Measurements from ENCODE around the gene NUP93.

The NUP93 gene

DNA sequence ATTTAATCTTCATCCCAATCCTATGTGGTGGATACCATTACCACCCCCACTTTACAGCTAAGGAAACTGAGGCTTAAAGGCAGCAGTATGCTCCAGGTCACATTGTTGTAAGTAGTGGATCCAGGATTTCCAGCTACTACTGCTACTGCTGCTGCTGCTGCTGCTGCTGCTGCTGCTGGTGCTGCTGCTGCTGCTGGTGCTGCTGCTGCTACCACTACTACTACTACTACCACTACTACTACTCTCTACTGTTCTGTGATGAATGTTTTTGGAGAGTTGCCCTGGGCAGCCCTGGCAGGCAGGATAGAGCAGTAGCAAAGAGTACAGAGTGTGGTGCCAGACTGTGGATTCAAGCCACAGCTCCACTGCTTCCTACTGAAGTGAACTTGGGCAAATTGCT lies 85.8 kb downstream of the NUP93 start:
- no peak for DNase-seq (ENCODE audit: low read depth in 2 of 2)

DNA sequence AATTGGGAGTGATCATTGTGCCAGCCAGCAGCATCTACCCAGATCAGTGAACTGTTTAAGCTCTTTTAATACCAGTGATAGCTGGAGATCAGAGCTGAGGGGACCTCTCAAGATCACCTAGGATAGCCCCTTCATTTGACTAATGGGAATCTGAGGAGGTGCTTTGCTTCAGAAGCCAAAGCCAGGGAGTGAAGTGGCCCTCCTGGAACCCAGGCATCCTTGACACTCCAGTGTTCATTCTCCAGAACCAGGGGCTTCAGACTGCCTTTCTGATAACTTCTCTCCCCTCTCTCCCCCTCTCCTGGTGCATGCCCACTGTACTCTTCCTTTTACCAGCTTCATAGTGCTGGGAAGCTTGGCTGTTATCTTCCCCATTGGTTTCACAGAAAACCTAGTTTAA lies 87.1 kb downstream of the NUP93 start:
- no peak for DNase-seq (ENCODE audit: low read depth in 2 of 2)

- no peak for DNase-seq (ENCODE audit: low read depth in 2 of 2)
Observed at GRCh38 chr16:56817938-56818337, 88.0 kb downstream of the NUP93 start.

- no peak for DNase-seq (ENCODE audit: low read depth in 2 of 2)
Observed at GRCh38 chr16:56823081-56823733, 93.3 kb downstream of the NUP93 start.

- no peak for DNase-seq (ENCODE audit: low read depth in 2 of 2)
Observed at GRCh38 chr16:56824331-56824730, 94.4 kb downstream of the NUP93 start.

DNA sequence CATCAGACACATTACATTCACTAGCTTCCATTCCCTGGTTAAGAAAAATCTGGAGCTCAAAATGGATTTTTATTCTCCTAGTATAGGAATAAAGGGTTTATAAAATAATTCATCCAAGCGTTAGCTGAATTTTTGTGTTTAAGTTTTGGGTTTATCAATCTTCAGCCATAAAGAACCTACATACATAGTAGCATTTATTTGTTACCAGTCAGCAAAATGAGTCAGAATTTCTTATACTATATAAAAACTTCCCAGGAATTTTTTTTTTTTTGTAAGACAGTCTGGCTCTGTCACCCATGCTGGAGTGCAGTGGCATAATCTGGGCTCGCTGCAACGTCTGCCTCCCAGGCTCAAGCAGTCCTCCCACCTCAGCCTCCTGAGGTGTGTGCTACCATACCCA lies 94.9 kb downstream of the NUP93 start:
- DNase-seq (ENCODE audit: low read depth in 2 of 2): no peak

DNA sequence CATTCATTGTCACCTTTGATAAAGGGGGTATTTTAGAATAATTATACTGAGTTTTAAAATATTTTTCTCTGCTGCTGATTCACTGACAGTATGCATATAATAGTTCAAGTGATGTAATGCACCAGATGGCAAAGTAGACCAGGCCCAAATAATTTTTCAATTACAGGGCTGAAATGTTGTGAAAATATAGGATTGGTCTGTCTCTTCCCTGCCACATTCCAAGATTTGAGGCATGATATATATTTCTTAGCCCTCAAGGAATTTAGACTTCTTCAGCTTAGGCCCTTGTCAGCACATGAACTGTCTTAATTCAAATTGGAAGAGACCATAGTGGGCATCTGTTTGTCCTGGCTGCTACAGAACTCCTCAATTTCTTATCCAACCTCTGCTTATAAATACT lies 95.9 kb downstream of the NUP93 start:
- no peak for DNase-seq (ENCODE audit: low read depth in 2 of 2)

DNA sequence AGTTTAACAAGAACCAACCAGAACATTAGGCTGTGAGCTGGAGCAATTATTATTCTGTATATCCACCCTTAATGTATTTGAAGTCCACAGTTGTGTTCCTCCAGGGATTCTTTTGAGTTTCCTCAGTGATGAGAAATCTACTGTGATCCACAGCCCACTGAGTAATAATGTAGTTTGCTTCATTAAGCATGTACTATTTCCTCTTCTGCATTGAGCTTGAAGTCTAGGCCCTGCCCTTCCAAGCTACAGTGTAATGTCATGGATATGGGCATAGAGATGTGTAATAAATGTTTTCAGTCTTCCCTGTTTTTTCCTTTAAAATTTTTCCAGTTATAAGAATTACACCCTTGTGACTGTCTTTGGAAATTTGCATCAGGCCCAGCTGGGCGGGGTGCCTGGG lies 98.7 kb downstream of the NUP93 start:
- no peak for DNase-seq (ENCODE audit: low read depth in 2 of 2)

- DNase-seq (ENCODE audit: low read depth in 2 of 2): no peak
Observed at GRCh38 chr16:56830669-56831068, 100.7 kb downstream of the NUP93 start.

DNA sequence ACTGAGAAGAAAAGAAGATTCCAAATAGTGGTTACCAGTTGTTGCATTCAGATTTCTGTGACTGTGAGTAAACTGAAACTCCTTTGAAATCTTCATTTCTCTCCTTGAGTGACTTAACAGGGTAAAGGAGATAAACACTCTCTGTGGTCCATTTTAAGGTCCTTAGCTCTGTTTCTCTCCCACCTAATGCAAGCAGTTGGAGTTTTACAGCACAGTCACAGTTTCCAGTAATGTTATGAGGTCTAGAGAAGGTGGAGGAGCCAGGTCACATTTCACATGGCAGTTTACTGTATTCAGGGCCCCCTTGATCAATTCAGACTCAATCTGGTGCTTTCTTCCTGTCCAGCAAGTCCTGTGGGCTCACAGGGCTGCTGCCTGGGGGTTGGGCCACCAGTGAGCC lies 102.8 kb downstream of the NUP93 start:
- no peak for DNase-seq (ENCODE audit: low read depth in 2 of 2)

DNA sequence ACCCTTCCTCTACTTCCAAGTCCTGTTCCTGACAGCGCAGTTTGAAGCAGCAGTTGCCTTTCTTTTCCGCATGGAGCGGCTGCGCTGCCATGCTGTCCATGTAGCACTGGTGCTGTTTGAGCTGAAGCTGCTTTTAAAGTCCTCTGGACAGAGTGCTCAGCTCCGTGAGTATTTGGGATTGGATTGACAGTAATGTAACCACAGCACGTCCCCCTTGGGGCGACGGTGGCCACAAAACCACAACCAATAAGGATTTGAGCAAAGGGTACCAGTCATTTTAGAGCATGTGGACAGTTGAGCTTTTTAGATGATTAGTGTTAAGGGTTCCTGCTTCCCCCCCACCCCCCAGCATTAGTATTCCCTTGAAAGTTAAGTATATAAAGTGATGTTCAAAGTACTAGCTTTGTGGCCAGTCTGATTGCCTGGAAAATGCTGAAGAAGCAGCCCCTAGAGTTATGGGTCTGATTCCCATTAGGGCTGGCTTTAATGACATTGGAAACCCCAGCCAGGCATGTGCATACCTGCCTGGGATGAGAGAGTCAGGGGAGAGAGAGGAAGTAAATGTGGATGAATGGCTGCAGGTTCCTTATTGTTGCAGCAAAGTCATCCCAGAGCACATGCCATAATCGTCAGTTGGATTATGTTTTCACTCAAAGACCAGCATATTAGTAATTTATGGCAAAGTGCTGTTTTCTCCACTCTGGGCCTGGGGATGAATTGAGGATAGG lies 103.5 kb downstream of the NUP93 start:
- DNase-seq (ENCODE audit: low read depth in 2 of 2): no peak

GRCh38 chr16:56835320-56835719 lies 105.4 kb downstream of the NUP93 start:
- DNase-seq (ENCODE audit: low read depth in 2 of 2): no peak

DNA sequence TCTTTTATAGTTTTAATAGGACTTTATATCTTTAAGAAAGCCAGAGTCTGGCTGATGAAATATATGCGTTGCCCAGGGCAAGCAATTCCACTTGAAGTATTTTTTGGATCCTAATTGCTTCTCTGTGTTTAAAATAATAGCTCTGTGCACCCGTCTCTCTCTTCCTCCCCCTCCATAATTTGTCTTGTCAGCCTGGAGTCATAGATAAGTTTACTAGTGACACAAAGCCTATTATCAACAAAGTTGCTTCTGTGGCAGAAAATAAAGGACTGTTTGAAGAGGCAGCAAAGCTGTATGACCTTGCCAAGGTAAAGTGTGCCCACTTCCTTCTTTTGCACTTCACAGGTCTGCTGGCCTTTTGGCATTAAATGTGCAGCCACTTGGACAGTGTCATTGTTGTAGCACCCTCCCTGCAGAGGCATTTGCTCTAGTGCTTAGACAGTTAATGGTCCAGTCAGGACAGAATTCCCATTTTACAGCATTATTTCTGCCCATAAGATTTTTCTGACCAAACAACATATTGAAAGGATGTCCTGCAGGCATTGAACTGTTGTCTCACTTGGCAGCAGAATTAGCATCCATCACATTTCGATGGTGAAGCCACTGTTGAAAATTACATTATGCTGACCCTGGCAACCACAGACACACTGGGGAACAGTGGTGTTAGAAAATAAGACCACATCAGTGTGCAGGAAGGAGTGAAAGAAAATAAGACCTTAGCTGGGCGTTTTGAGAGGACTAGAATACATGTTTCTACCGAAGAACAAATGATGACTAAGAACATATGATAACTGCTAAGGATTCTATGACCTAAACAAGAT lies 106.7 kb downstream of the NUP93 start:
- no peak for DNase-seq (ENCODE audit: low read depth in 2 of 2)

- no peak for DNase-seq (ENCODE audit: low read depth in 2 of 2)
Observed at GRCh38 chr16:56838622-56839337, 108.9 kb downstream of the NUP93 start.

- DNase-seq (ENCODE audit: low read depth in 2 of 2): no peak
Observed at GRCh38 chr16:56841233-56841632, 111.3 kb downstream of the NUP93 start.

- DNase-seq (ENCODE audit: low read depth in 2 of 2): no peak
Observed at GRCh38 chr16:56841659-56842058, 111.7 kb downstream of the NUP93 start.

DNA sequence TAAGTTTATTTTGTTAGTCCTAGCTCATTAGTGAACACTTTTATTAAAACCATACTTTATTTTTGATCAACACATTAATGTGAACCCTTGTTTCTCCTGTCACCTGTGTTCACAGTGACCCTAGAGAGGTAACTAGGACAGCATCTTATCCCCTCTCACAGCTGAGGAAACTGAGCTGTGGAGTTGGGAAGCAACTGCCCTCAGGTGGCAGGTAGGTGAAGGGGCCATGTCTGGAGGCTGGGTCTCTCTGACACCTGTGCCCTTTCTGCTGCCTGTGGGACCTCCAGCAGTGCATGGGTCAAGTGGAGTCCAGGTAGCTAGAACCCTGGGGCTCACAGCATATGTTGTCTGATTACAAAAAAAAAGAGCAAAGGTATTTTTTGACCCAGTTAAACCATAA lies 112.2 kb downstream of the NUP93 start:
- DNase-seq (ENCODE audit: low read depth in 2 of 2): no peak

GRCh38 chr16:56844056-56844455 lies 114.1 kb downstream of the NUP93 start:
- no peak for DNase-seq (ENCODE audit: low read depth in 2 of 2)

- no peak for DNase-seq (ENCODE audit: low read depth in 2 of 2)
Observed at GRCh38 chr16:56847173-56847910, 117.4 kb downstream of the NUP93 start.

DNA sequence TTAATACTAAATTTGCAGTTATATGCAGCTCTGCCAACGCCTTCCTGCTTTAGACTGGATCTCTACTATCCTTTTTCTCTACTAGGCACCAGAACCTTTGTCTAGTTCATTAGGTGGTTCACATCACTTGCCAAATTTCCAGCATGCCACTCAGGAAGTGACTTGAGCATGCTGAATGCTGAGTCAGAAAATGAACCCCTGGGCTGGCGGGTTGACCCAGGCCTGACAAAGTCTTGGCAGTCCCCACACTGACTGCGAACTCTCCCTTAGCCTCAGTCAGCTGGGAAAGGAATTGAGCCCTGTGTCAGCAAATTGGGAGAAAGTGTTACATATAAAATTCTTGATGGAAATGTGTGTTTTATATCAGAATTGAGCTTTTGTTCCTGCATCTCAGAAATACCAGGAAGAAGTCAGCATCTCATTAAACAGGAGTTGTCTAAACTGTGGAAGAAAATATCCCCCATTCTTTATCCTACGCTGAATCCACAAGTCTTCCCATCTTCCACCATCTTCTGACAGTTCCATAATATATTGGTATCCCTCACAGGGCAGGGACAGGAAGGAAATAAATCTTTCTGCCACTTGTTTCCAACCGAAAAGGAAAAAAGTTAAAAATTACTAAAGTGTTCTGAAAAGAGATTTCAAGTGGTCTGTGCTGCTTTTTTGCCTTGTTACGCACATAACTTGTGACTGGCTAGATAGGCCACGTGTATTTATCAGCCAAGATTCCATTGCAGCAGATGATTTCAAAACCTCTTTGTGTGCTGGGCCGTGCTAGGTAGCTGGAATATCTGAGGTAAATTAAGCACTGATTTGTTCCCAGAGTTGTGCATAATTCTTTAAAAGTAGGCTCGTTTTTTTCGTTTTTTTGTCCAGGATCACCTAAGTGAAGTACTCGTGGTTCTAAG lies 118.4 kb downstream of the NUP93 start:
- DNase-seq (ENCODE audit: low read depth in 2 of 2): no peak

All from stimulated activated CD8-positive, alpha-beta memory T cell treated with anti-CD3 and anti-CD28 coated beads, Interleukin-7, amount 100 ng/mL, for 1 hour (primary cell).